Mammary epithelial cell (primary cell): ENCODE data around the gene SLC25A25.

Source experiments
- CTCF ChIP-seq, 2 donors: IDR thresholded peaks in 1 of 2; conservative IDR thresholded peaks in 1 of 2; 2 replicates each; pipeline ENCODE4 v1.5.1; 2011 to 2012; ENCODE audit warnings: inconsistent platforms in 2 of 2, low read length in 2 of 2, mild to moderate bottlenecking in 2 of 2, control low read depth in 1 of 2, low read depth in 1 of 2; ENCODE audit not compliant: insufficient read depth in 1 of 2; ENCODE audit errors: extremely low read depth in 1 of 2
- EZH2 ChIP-seq: IDR thresholded peaks from 2 replicates; pipeline ENCODE4 v1.6.1; 2012; ENCODE audit warnings: low read length, inconsistent platforms, borderline replicate concordance

DNA sequence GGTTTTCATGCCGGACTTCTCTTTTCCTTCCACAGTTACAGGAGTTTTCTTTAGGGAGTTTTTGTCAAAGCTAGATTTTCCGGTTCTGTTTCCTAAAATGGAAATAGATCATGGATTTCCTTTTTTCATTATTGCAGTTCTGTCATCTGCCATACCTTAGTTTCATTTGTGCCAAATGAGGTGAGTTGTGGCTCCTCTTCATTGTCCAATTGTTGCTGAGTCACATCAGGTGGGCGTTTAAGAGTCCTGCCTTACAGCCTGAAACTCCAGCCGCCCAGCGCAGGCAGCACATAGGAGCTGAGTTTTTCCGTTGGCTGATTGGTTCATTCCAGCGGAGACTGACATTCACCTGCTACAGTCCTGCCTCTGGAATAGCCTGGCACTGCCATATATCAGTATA is 14.1 kb downstream of the SLC25A25 start:
- TF ChIP-seq CTCF (conservative IDR thresholded peaks at IDR 0.05 in 1 of 2, IDR thresholded peaks at IDR 0.05 in 1 of 2; ENCODE audit: extremely low read depth in 1 of 2, insufficient read depth in 1 of 2, low read depth in 1 of 2, low read length in 2 of 2), result no peak
- TF ChIP-seq EZH2, result no peak
